Activated CD4-positive, alpha-beta T cell treated with anti-CD3 and anti-CD28 coated beads, Interleukin-10, Interleukin-2, amounts not matched to agents 100 ng/mL and 50 ng/mL, durations not matched to agents 16 hours and 8 hours (primary cell): ENCODE results near the gene SEC22A.
A peak's percentile ranks its signal among the peaks of the same experiment; 100 is the strongest.
"Not testable (repeated sequence)": the region's sequence is repeated elsewhere in the genome, so short reads cannot be mapped to it uniquely, and the experiment has no call there.

Experiments
- DNase-seq: peaks from one replicate; pipeline ENCODE4 v3.0.0-alpha.2; 2020

SEC22A gene

DNA sequence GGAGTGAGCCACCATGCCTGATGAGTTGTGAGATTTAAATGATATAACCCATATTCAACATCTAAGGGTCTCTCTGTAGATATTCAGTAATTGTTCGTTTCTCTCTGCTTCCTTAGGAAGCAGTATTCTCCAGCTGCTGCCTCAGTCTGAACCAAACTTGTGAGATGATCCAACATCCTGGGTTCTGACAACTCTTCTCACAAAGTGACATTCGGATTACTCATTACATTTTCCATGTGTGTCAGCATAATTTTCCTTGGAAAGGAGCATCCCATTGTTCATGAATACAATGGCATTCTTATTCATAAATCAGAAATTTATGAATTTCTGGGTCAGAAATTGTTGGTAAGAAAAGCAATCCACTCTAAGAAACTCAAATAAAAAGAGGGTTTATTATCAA lies 15.0 kb upstream of the SEC22A start:
- no peak for DNase-seq

DNA sequence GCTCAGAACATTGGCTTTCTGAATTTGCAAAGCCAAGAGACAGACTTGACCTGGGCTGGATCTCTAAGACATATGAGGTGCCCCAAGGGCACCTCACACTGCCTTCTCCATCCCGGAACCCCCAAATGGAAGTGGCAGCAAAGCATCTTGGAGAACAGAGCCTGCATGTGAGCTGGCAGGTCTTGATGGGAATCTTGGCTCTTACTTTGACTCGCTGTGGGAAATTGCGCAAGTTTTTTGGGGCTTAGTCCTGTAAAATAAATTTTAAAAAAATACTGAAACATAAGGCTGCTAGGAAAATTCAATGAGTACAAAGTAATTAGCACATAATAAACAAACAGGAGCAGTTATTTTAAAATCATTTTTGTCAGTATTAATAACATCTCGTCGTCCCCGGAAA lies 13.7 kb upstream of the SEC22A start:
- no peak for DNase-seq

DNA sequence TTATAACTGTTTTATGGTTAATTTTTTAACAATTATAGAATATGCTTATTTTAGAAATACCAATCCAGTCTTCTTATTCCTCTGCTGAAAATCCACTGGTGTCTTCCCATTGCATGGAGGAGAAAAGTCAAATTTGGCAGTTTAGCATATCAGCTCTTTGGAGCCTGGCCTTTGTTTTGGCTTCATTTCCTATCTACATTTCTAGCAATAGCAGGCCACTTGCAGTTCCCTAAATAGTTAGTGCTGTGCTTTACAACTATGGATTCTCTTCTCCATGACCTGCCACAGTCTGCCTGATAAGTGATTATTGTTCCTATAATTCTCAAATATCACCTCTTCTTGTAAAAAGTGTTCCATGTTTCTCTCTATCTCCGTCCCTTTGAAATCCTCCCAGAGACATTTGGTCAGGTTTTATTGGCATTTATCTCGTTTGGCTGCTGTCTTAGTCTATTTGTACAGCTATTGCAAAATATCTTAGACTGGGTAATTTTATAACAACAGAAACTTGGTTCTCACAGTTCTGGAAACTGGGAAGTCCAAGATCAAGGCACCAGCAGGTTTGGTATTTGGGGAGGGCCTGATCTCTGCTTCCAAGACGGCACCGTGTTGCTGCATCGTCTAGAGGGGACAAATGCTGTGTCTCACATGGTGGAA lies 8.2 kb upstream of the SEC22A start:
- no peak for DNase-seq

DNA sequence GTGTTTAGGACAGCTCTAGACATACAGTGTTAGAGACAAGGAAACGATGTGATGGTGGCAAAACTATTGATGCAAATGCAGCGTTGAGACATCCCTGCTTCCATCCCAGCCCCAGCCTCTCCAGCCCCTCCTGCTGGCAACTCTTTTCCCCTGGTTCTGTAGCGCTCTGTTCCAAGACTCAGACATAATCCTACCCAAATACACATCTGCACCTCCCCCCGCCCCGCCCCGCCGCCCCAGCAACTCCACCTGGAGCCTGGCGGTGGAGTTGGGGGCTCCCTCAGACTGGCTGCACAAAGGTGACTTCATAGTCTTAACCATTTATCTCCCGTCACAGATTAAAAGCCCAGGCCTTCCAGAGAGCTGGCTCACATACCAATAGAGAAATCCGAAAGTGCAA lies 7.2 kb upstream of the SEC22A start:
- no peak for DNase-seq

DNA sequence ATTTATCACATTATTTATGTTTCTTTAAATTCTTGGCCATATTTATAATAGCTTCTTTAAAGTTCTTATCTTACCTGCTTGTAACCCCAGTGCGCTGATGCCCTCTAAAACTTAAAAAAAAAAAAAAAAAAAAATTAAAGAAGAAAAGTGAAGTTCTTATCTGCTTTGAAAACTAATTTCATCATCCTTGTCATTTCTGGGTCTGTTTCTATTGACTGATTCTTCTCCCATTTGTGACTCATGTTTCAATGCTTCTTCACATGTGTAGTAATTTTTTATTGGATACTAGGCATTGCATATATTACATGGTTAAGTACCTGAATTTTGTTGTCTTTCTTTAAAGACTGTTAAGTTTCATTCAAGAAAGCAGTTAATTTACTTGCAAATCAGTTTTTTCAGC lies 3.4 kb upstream of the SEC22A start:
- DNase-seq: no peak

DNA sequence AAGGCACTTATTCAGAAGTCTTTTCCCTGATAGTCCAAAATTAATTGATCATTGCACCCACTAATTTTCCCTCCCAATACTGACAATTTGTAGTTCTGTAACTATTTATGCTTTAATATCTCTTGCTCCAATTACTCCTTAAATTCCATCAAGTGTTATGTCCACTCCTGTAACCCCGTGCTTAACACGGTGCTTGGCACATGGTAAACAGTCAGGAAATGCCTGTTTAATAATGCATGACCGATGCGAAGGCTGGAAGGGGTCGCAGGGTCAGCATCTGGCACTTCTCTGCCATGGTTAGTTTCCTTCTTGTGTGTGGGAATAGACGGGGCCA lies 553 bp upstream of the SEC22A start:
- DNase-seq: no peak

DNA sequence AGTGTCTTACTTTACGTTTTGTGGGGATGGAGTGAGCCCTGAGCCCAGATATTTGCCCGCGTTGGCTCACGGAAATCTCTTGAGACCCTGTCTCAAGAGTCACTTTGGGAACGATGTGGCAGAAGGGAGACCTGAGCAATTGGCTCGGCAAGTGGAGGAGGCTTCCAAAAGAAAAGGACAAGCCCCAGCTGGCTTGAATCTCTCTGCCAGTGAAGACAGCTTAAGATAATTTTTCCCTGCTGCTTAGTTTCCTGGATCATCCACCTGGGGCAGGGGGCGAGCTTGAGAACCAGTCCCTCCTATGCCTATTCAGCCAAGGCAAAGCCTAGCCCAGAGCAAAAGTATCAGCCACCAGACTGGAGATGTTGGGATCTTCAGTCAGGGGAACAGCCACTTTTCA lies 708 bp downstream of the SEC22A start:
- DNase-seq: no peak

DNA sequence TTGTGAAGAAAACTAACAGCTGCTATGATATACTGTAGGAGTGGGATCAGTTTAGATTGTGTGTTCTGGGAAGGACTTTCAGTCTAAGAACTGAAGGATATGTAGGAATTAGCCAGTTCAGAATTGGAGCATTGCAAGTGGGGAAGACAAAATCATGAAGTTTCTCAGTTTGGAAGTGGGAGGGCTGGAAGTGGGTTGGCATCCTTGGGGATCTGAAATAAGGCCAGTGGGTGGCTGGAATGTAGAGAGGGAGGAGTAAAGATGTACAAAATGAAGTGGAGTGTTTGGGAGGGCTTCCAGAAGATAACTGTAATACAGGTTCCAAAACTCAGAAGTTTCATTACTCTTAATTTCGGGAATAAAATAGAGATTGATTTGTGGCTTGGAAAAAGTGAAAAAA lies 17.2 kb downstream of the SEC22A start:
- no peak for DNase-seq

DNA sequence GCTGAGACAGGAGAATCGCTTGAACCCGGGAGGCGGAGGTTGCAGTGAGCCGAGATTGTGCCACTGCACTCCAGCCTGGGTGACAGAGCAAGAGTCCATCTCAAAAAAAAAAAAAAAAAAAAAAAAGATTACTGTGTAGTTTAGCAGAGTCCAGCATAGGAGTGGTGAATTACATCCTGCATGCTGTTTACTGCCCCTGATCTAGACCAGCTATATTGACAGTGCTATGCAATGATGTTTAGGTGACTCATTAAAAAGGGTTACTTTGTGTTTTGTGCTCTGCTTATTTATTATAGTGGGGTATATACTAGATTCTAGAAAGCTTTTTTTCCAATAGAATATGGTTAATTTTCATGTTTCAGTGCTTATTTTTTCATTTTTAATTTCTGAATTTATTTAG lies 19.6 kb downstream of the SEC22A start:
- not testable (repeated sequence) for DNase-seq

DNA sequence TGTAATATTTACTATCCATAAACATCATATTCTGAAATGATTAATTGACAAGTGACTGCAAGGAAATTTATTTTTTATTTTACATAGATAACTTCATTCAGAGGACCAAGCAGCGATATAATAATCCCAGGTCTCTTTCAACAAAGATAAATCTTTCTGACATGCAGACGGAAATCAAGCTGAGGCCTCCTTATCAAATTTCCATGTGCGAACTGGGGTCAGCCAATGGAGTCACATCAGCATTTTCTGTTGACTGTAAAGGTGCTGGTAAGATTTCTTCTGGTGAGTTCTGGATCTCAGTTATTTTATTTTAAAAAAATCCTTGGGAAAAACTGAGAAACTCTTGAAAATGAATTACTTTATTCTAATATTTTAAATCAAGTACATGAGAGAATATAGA lies 23.3 kb downstream of the SEC22A start:
- DNase-seq: no peak

DNA sequence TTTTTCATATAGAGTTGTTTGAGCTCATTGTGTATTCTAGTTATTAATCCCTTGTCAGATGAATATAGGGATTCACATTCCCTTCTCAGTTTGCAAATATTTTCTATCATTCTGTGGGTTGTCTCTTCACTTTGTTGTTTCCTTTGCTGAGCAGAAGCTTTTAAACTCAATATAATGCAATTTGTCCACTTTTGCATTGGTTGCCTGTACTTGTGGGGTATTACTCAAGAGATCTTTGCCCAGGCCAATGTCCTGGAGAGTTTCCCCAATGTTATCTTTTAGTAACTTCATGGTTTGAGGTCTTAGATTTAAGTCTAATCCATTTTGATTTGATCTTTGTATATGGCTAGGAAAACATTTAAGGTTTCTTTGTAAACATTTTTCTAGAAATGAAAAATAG lies 24.8 kb downstream of the SEC22A start:
- no peak for DNase-seq

DNA sequence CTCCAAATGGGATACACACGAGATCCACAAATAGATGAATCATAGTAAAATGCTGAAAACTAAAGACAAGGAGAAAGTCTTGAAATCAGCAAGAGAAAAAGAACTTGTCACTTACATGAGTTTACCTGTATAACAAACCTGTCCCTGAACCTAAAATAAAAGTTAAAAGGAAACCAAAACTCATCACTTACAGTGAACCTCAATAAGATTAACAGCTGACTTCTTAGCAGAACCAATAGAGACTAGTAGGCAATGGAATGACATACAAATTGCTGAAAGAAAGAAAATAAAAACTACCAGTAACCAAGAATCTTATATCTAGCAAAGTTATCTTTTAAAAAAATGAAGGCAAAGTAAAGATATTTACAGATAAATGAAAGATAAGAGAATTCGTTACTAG lies 27.4 kb downstream of the SEC22A start:
- no peak for DNase-seq

DNA sequence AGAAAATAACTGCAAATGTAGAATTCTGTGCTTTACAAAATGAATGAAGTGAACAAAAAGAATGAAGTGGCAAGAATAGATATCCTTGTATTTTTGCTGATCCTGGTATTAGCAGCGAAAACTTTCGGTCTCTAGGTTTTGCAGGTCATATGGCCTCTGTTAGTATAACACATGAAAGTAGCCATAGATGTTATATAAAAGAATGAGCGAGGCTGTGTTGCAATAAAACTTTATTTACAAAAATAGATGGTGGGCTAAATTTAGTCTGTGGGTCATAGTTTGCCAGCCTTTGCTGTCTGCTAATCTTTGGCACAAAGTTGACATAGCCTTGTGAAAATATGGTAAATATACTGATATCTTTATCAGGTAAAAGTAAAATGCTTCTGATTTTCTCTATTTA lies 35.2 kb downstream of the SEC22A start:
- no peak for DNase-seq

DNA sequence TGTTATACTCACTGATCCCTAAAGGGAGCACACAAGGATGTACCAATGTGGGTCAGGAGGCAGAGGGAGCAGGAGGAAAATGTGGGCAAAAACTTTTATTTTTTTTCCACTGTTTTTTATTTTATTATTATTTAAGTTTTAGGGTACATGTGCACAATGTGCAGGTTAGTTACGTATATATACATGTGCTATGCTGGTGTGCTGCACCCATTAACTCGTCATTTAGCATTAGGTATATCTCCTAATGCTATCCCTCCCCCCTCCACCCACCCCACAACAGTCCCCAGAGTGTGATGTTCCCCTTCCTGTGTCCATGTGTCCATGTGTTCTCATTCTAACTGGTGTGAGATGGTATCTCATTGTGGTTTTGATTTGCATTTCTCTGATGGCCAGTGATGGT lies 37.4 kb downstream of the SEC22A start:
- not testable (repeated sequence) for DNase-seq

DNA sequence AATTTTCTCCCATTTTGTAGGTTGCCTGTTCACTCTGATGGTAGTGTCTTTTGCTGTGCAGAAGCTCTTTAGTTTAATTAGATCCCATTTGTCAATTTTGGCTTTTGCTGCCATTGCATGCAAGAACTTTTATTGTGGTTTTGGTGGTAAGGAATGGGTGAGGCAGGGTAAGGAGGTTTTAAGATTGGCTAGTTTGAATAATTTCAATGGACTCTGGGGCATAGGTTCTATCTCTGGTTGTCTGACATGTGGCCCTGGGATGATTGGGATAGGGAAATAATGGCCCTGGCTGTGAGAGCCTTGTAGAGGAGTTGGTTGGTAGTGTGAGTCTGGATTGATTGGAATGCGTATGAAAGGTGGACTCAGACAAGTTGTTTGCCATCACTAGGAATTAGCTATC lies 38.0 kb downstream of the SEC22A start:
- no peak for DNase-seq

DNA sequence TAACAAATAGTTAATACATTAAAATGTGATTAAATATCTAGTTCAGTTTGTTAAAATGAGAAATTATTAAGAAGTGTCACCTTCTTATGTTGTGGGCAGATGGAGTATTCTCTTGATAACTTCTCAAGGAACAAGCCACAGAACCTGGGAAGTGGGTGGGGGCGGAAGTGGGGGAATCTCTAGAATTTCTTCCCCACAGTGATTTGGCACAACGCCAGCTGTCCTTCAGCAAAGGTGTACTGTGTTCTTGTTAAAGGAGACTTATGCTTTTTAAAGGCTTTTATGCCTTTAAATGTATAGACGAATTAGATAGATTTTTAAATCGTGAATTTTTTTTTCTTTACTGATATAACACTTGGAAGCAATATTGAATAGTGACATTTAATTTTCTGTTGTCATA lies 42.4 kb downstream of the SEC22A start:
- no peak for DNase-seq

DNA sequence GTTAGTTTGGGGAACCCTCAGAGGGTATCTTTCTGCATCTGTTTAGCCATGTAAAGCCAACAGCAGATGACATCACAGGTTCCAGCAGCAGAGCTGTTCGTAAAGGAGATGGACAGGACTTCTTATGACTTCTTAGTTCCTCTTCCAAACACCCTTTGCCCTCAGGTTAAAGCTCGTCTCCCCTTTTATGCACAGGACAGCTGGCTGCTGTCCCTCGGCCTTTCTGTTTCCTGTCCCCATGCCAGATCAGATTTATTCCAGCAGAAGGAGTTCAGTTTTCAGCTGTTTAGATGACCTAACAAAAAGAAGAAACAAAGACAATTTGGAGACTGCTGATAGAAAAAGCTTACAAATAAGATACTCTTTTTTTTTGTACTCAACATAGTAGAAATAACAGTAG lies 45.1 kb downstream of the SEC22A start:
- no peak for DNase-seq

DNA sequence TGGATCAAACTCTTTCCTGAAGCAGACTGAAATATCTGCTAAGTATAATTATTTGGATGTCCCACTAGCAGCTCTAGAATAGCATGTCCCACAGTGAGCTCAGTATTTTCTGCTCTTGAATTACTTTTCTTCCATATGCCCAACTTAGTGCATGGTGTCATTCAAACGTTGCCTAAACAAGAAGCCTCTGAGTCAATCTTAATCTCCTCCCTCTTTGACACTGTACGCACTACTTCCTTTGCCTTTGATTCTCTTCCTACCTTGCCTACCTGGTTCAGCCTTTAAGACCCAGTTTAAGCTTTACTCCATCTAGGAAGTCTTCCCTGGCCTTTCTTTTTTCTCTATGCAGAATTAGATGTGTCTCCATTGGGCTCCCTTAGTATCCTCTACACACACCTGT lies 54.5 kb downstream of the SEC22A start:
- DNase-seq: no peak

DNA sequence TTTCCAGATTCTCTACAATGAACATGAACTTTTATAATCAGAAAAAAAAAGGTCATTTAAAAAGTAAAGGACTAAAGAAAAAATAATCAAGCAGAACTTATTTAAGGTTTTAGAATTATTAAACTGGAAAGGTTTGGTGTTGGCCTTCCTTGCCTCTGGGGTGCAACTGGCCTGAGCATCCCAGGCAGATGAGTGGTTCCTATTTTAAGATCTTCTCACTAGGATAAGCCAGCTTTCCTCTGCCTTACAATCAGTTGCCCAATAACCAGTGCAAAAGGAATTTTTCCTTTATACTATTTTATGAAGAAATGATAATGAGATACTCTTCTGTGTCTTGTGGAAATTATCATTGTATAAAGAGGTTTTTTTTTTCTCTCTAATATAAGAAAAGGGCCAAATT lies 56.6 kb downstream of the SEC22A start:
- DNase-seq: no peak

DNA sequence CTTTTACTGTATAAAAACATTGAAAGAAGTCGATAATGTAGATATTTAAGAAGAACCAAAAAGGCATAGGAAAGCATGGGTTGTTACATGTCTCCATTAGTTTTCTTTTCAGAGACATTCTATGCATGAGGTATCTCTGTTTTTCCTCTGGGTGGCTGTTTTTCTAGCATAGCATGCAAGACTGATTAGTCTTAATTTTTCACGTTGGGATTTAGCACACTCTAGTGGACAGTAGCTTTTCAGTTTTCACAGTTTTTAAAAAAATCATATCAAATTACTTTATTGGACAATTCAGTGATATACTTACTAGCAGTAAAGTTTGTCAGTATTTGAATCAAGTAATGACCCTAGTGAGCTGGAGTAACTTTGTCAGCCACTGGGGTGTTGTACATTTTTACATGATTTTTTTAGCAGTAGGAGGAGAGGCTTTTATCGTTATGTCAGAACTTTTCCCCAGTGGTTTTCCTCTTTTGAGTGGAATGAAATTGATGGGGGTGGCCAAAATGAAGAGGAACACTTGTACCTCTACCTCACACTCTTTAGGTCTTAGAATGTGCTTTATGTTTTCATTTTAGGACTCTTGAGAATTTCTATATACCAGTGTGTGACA lies 57.2 kb downstream of the SEC22A start:
- peak; percentile 30 for DNase-seq

DNA sequence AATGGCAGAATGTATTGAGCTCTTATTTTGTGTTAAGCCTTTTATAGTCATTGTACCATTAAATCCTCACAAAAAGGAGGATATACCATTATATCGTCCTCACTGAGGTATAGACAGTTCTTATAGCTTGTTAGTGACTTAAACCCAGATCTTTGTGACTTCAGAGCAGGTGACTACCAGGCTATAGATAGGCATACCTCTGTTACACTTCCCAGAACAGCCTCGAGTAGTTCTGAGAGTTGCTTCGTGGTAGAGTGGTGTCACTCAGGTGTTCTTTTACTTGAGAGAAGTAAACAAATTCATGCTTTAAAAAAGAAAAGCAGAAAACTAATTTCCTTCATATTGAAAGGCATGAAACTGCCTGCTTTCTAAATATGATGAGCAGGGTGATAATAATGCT lies 59.9 kb downstream of the SEC22A start:
- DNase-seq: no peak

DNA sequence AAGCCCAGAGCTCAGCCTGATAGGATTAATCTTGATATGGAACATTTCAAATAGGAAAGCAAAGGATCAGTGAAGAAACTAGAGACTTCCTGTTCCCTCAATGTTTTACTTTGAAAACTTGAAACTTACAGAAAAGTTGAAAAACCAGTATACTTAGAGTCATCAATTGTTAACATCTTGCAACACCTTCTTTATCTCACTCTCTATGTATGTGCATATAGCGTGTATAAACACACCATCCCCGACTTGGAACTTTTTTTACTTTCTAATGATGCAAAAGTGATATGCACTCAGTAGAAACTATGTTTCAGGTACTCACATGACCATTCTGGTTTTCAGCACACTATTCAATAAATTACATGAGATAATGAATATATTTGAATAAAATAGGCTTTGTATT lies 60.5 kb downstream of the SEC22A start:
- no peak for DNase-seq

DNA sequence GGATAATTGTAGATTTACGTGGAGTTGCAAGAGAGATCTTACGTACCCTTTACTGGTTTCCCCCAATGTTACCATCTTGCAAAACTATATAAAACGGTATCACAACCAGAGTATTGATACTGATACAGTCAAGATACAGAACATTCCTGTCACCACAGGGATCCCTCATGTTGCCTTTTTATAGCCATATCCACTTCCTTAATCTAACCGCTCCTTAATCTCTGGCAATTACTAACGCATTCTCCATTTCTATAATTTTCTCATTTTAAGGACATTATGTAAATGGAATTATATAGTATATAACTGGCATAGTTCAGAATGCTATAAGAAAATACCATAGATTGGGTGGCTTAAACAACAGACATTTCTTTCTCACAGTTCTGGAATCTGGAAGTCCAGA lies 61.1 kb downstream of the SEC22A start:
- DNase-seq: no peak

DNA sequence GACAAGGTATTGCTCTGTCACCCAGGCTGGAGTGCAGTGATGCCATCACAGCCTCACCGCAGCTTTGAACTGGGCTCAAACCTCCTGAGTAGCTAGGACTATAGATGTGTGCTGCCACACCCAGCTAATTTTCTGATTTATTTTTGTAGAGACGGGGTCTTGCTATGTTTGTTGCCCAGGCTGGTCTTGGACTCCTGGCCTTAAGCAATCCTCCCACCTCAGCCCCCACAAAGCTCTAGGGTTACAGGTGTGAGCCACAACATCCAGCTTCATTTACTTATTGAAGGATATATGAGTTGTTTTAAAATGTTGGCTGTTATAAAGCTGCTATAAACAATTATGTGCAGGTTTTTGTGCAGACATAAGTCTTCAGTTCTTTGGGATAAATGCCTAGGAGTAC lies 62.2 kb downstream of the SEC22A start:
- DNase-seq: no peak

DNA sequence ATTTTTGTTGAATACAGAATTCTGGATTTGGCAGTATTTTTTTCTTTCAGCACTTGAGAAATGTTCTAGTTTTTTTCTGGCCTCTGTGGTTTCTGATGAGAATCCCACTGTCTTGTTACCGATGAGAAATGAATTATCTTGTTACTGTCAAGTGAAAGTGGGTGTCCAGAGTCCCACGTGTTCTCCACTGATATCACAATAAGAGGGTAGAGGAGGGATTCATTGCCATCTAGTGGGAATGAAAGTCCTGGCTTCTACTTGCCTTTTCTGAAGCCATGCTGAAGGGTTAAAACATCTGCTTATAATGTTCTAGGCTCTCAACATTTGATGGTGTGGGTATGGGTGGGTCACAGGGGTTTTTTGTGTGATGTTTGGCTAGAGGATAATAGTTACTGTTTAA lies 66.1 kb downstream of the SEC22A start:
- DNase-seq: no peak

DNA sequence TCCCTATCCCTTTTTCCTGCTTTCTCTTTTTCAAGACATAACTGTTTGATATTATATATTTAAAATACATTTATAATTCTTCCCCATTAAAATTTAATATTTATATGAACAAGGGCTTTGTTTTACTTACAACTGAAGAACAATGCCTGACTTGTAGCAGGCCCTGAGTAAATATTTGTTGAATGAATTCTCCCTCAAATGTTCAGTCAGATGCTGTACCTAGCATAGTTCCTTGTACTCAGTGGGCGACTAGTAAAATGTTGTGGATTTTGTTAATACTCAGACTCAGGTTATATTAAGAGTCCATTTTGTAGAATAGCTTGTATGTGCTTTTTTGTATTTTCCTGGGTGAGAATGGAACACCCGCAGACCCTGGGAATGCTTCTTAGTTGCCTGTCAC lies 69.1 kb downstream of the SEC22A start:
- no peak for DNase-seq
